ENCODE results near the gene RC3H1.
"Not testable (repeated sequence)": the region's sequence is repeated elsewhere in the genome, so short reads cannot be mapped to it uniquely, and the experiment has no call there.

GRCh38 chr1:173993948-173994347 lies 28.2 kb downstream of the RC3H1 start:
- not testable (repeated sequence) for TF ChIP-seq CEBPB (IDR thresholded peaks at IDR 0.05; ENCODE audit: borderline replicate concordance, low read depth, low read length); RAD21 (CRISPR knock-in tag; IDR thresholded peaks at IDR 0.05); POLR2AphosphoS2 (IDR thresholded peaks at IDR 0.05; ENCODE audit: low read depth, low read length); MAFK (conservative IDR thresholded peaks at IDR 0.05 in 1 of 2, IDR thresholded peaks at IDR 0.05 in 1 of 2; ENCODE audit: low read length in 2 of 2); ZSCAN22 (CRISPR knock-in tag; IDR thresholded peaks at IDR 0.05); YEATS2 (CRISPR knock-in tag; IDR thresholded peaks at IDR 0.05; ENCODE audit: borderline replicate concordance); FOXK2 (IDR thresholded peaks at IDR 0.05); NR3C1 (CRISPR knock-in tag; IDR thresholded peaks at IDR 0.05); ZNF766 (CRISPR knock-in tag; IDR thresholded peaks at IDR 0.05; ENCODE audit: borderline replicate concordance)
- TF ChIP-seq, protein P1, sequence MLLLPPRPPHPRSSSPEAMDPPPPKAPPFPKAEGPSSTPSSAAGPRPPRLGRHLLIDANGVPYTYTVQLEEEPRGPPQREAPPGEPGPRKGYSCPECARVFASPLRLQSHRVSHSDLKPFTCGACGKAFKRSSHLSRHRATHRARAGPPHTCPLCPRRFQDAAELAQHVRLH (CRISPR knock-in tag; IDR thresholded peaks at IDR 0.05; ENCODE audit: borderline replicate concordance, low read depth), result not testable (repeated sequence)
- TF ChIP-seq, protein P2, sequence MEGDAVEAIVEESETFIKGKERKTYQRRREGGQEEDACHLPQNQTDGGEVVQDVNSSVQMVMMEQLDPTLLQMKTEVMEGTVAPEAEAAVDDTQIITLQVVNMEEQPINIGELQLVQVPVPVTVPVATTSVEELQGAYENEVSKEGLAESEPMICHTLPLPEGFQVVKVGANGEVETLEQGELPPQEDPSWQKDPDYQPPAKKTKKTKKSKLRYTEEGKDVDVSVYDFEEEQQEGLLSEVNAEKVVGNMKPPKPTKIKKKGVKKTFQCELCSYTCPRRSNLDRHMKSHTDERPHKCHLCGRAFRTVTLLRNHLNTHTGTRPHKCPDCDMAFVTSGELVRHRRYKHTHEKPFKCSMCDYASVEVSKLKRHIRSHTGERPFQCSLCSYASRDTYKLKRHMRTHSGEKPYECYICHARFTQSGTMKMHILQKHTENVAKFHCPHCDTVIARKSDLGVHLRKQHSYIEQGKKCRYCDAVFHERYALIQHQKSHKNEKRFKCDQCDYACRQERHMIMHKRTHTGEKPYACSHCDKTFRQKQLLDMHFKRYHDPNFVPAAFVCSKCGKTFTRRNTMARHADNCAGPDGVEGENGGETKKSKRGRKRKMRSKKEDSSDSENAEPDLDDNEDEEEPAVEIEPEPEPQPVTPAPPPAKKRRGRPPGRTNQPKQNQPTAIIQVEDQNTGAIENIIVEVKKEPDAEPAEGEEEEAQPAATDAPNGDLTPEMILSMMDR (CRISPR knock-in tag; IDR thresholded peaks at IDR 0.05), result not testable (repeated sequence)
- TF ChIP-seq, protein P3, sequence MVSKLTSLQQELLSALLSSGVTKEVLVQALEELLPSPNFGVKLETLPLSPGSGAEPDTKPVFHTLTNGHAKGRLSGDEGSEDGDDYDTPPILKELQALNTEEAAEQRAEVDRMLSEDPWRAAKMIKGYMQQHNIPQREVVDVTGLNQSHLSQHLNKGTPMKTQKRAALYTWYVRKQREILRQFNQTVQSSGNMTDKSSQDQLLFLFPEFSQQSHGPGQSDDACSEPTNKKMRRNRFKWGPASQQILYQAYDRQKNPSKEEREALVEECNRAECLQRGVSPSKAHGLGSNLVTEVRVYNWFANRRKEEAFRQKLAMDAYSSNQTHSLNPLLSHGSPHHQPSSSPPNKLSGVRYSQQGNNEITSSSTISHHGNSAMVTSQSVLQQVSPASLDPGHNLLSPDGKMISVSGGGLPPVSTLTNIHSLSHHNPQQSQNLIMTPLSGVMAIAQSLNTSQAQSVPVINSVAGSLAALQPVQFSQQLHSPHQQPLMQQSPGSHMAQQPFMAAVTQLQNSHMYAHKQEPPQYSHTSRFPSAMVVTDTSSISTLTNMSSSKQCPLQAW (CRISPR knock-in tag; IDR thresholded peaks at IDR 0.05), result not testable (repeated sequence)
- TF ChIP-seq, protein P4, sequence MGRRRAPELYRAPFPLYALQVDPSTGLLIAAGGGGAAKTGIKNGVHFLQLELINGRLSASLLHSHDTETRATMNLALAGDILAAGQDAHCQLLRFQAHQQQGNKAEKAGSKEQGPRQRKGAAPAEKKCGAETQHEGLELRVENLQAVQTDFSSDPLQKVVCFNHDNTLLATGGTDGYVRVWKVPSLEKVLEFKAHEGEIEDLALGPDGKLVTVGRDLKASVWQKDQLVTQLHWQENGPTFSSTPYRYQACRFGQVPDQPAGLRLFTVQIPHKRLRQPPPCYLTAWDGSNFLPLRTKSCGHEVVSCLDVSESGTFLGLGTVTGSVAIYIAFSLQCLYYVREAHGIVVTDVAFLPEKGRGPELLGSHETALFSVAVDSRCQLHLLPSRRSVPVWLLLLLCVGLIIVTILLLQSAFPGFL (CRISPR knock-in tag; IDR thresholded peaks at IDR 0.05), result not testable (repeated sequence)

Measured in HepG2 (cell line).